ENCODE results near the gene PRG2. TPM values are rescaled to one million over a fixed set of nuclear protein-coding genes. Genes with fewer than 3 reads are reported as not detected.

PRG2 gene
- total RNA-seq (2021) (not detected in 2 replicates), Bru-seq, nascent RNA (percentile 17 among the genes with signal in this experiment), BruChase-seq, experiment 1, labeled RNA remaining after a 2-hour chase (percentile 27 among the genes with signal in this experiment), BruChase-seq, experiment 2, labeled RNA remaining after a 6-hour chase (percentile 38 among the genes with signal in this experiment)
- long read RNA-seq, result 0 reads

GRCh38 chr11:57390535-57390934 lies at the start of gene PRG2:
Gene PRG2 (minus strand): TSS chr11:57390650. CDS start chr11:57389944, 706 bp downstream.
- POLR2A ChIA-PET (ENCODE audit: unreplicated experiment), result no interaction called here
- Histone ChIP-seq H3K27me3 (ENCODE audit: insufficient read depth, low read depth) (peaks cover 99% of the 10 kb centered on the region), H3K9me3 (ENCODE audit: insufficient read depth, low read depth) (no peaks in the 10 kb centered on the region), H3F3A (ENCODE audit: insufficient read depth, low read depth) (no peaks in the 10 kb centered on the region), H3K36me3 (ENCODE audit: low read depth) (no peaks in the 10 kb centered on the region), H4K20me1 (ENCODE audit: insufficient read depth) (no peaks in the 10 kb centered on the region), H3K27ac (no peak within 1 kb of the TSS), H3K4me2 (no peak within 1 kb of the TSS), H3K79me2 (ENCODE audit: low read depth) (no peaks in the 10 kb centered on the region), H2AFZ (no peak within 1 kb of the TSS), H3K9me2 (ENCODE audit: insufficient read depth) (no peaks in the 10 kb centered on the region), H3K4me1 (replicated peaks; ENCODE audit: insufficient read depth) (no peaks in the 10 kb centered on the region), H3K4me3 (no peak within 1 kb of the TSS)
- DNase-seq, result no peak
- CTCF ChIA-PET, result no interaction called here
- no TSS peak for BruUV-seq (replicated peaks)
- no peak for TF ChIP-seq EZH2 (IDR thresholded peaks at IDR 0.05; ENCODE audit: low read depth)
- no peak for TF ChIP-seq CTCF (conservative IDR thresholded peaks at IDR 0.05)
- intact Hi-C loops (cut with micrococcal nuclease; ENCODE audit: unreplicated experiment), result no loop called here

- Histone ChIP-seq H4K20me1 (ENCODE audit: insufficient read depth) (no peaks in the 10 kb centered on the region), H3K4me3 (no peak overlapping the region), H3K36me3 (ENCODE audit: low read depth) (no peaks in the 10 kb centered on the region), H2AFZ (no peak overlapping the region), H3K4me2 (no peak overlapping the region), H3K79me2 (ENCODE audit: low read depth) (no peaks in the 10 kb centered on the region), H3K9me2 (ENCODE audit: insufficient read depth) (no peaks in the 10 kb centered on the region), H3K27ac (no peak overlapping the region), H3K9me3 (ENCODE audit: insufficient read depth, low read depth) (no peaks in the 10 kb centered on the region), H3K27me3 (ENCODE audit: insufficient read depth, low read depth) (no peaks in the 10 kb centered on the region), H3F3A (ENCODE audit: insufficient read depth, low read depth) (peaks cover 15% of the 10 kb centered on the region; the same call in 1 of the 2 replicates), H3K4me1 (replicated peaks; ENCODE audit: insufficient read depth) (peaks cover 40% of the 10 kb centered on the region)
- POLR2A ChIA-PET (ENCODE audit: unreplicated experiment), result no interaction called here
- TF ChIP-seq EZH2 (IDR thresholded peaks at IDR 0.05; ENCODE audit: low read depth) (no peak), CTCF (conservative IDR thresholded peaks at IDR 0.05) (no peak)
- CTCF ChIA-PET, result no interaction called here
- BruUV-seq (replicated peaks), result no TSS peak
- DNase-seq, result no peak
- intact Hi-C loops (cut with micrococcal nuclease; ENCODE audit: unreplicated experiment), result no loop called here
Observed at GRCh38 chr11:57439786-57440185, 49.3 kb upstream of the PRG2 start.

- no peak overlapping the region for H3K4me3 ChIP-seq
- H3F3A ChIP-seq (ENCODE audit: insufficient read depth, low read depth), result peaks cover 16% of the 10 kb centered on the region
- H3K4me1 ChIP-seq (replicated peaks; ENCODE audit: insufficient read depth), result peaks cover 40% of the 10 kb centered on the region
- intact Hi-C loops (cut with micrococcal nuclease; ENCODE audit: unreplicated experiment), result no loop called here
- no peaks in the 10 kb centered on the region for H4K20me1 ChIP-seq (ENCODE audit: insufficient read depth)
- H2AFZ ChIP-seq, result no peak overlapping the region
- DNase-seq, result no peak
- CTCF ChIA-PET, result no interaction called here
- H3K9me2 ChIP-seq (ENCODE audit: insufficient read depth), result no peaks in the 10 kb centered on the region
- POLR2A ChIA-PET (ENCODE audit: unreplicated experiment), result no interaction called here
- H3K4me2 ChIP-seq, result no peak overlapping the region
- no peaks in the 10 kb centered on the region for H3K79me2 ChIP-seq (ENCODE audit: low read depth)
- H3K27ac ChIP-seq, result no peak overlapping the region
- TF ChIP-seq CTCF (conservative IDR thresholded peaks at IDR 0.05) (no peak), EZH2 (IDR thresholded peaks at IDR 0.05; ENCODE audit: low read depth) (no peak)
- H3K36me3 ChIP-seq (ENCODE audit: low read depth), result no peaks in the 10 kb centered on the region
- H3K27me3 ChIP-seq (ENCODE audit: insufficient read depth, low read depth), result no peaks in the 10 kb centered on the region
- BruUV-seq (replicated peaks), result no TSS peak
- no peaks in the 10 kb centered on the region for H3K9me3 ChIP-seq (ENCODE audit: insufficient read depth, low read depth)
Observed at GRCh38 chr11:57438345-57439285, 48.2 kb upstream of the PRG2 start.
